OCI-LY3 (cell line): ENCODE results near the gene AMIGO2.

ENCODE experiments used
- CTCF ChIP-seq: fragments of 200-600, 300-600 bp; sonication (generic); IDR thresholded peaks from 2 replicates; pipeline ENCODE4 v1.5.1; 2014; ENCODE audit warnings: antibody characterized with exemption, low read length, low read depth
- EZH2phosphoT487 ChIP-seq: fragments of 200-600 bp; shearing (Covaris generic); IDR thresholded peaks from 2 replicates; pipeline ENCODE4 v1.6.1; 2018; ENCODE audit warnings: antibody characterized with exemption, mixed run types, low read depth

GRCh38 chr12:47041327-47041726 lies 38.4 kb downstream of the AMIGO2 start:
- TF ChIP-seq CTCF (no peak), EZH2phosphoT487 (no peak)
